Dermis lymphatic vessel endothelial cell (primary cell): ENCODE results near the gene MIS12. TPM values are rescaled to one million over a fixed set of nuclear protein-coding genes. Genes with fewer than 3 reads are reported as not detected.

Experiments
- total RNA-seq: library from RNA; depleted of rRNA; stranded (reverse); fragments of >200 nt; gene quantifications from 2 replicates; pipeline ENCODE4 v1.2.1, GENCODE V29; 2014

The MIS12 gene
- total RNA-seq = 15.7 and 19.2 TPM in 2 replicates

GRCh38 chr17:5486206-5487124, at the start of gene MIS12:
MIS12 (plus strand) TSS chr17:5486566; CDS start chr17:5488863, 2,297 bp downstream.

GRCh38 chr17:5438716-5439445, 47.5 kb upstream of the MIS12 start, which contains the start of gene C1QBP:
C1QBP (minus strand) TSS chr17:5439155; CDS start chr17:5439073, 82 bp downstream.

GRCh38 chr17:5485270-5486205, 828 bp upstream of the MIS12 start, which contains the start of gene DERL2:
DERL2 (minus strand) TSS chr17:5486178; CDS start chr17:5486161, 17 bp downstream.

Other genes starting within 250 kb of the MIS12 start
- gene RABEP1, start 204.3 kb upstream of the MIS12 start, total RNA-seq = 36.6 and 48.6 TPM in 2 replicates
- gene NUP88, start 66.9 kb upstream of the MIS12 start, total RNA-seq = 72.6 and 78.9 TPM in 2 replicates
- 43.2 and 47.0 TPM in 2 replicates for gene RPAIN, start 66.4 kb upstream of the MIS12 start, total RNA-seq
- gene C1QBP, start 47.4 kb upstream of the MIS12 start, total RNA-seq = 181 and 261 TPM in 2 replicates
- 7.9 and 12.3 TPM in 2 replicates for gene DHX33, start 17.6 kb upstream of the MIS12 start, total RNA-seq
- 21.3 and 32.7 TPM in 2 replicates for gene DERL2, start 388 bp upstream of the MIS12 start, total RNA-seq
- gene NLRP1, start 97.9 kb downstream of the MIS12 start, total RNA-seq = 4.8 and 7.0 TPM in 2 replicates